Activated naive CD4-positive, alpha-beta T cell treated with anti-CD3 and anti-CD28 coated beads, Interleukin-2, amount 50 U/mL, for 24 hours (primary cell): ENCODE data around the gene FHL2.
"Not testable (repeated sequence)": the region's sequence is repeated elsewhere in the genome, so short reads cannot be mapped to it uniquely, and the experiment has no call there.

Experiments
- H3K27ac Mint-ChIP-seq: one replicate; pipeline ENCODE4 v1.8.0; 2021; ENCODE audit warnings: mild to moderate bottlenecking, mixed read lengths
- H3K27me3 Mint-ChIP-seq: one replicate; pipeline ENCODE4 v1.8.0; 2021; ENCODE audit warnings: mixed read lengths
- H3K36me3 Mint-ChIP-seq: one replicate; pipeline ENCODE4 v1.8.0; 2021; ENCODE audit warnings: mixed read lengths
- H3K4me1 Mint-ChIP-seq: one replicate; pipeline ENCODE4 v1.8.0; 2021; ENCODE audit warnings: mixed read lengths
- H3K4me3 Mint-ChIP-seq: one replicate; pipeline ENCODE4 v1.8.0; 2021; ENCODE audit warnings: mild to moderate bottlenecking, mixed read lengths
- H3K9me3 Mint-ChIP-seq: one replicate; pipeline ENCODE4 v1.8.0; 2021; ENCODE audit warnings: mixed read lengths

The FHL2 gene

DNA sequence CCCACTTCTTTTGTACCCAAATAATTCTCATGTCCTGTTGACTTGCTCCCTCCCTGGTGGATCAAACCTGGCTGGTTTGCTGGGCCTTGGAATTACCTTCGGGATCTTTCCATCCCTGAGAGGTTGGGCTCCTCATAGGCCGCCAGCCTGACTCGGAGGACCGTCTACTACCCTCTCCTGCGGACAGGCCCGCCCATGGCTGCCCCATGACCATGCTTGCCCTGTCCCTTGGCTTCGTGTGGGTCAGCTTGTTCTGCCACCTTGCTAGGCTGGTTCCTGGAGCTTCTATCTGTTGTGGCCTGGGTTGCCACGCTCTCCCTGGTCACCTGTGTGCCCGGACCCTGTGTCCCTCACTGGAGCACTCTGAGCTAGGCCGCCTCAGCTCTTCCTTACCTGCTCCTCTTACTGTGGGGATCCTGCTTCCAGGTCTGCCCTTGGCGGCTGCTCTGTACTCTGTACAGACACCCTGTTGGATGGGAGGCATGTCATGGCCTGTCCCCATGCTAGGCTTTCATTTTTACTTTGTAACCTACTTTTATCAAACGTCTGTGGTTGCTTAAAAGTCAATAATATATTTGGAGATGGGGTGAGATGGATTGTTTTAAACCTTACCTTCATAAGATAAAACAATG, 29.7 kb upstream of the FHL2 start:
- H3K36me3 Mint-ChIP-seq = no peaks in the 10 kb centered on the region
- no peak overlapping the region for H3K4me3 Mint-ChIP-seq
- H3K27me3 Mint-ChIP-seq = no peaks in the 10 kb centered on the region
- H3K4me1 Mint-ChIP-seq = peaks cover 20% of the 10 kb centered on the region
- H3K9me3 Mint-ChIP-seq = no peaks in the 10 kb centered on the region
- H3K27ac Mint-ChIP-seq = no peak overlapping the region

DNA sequence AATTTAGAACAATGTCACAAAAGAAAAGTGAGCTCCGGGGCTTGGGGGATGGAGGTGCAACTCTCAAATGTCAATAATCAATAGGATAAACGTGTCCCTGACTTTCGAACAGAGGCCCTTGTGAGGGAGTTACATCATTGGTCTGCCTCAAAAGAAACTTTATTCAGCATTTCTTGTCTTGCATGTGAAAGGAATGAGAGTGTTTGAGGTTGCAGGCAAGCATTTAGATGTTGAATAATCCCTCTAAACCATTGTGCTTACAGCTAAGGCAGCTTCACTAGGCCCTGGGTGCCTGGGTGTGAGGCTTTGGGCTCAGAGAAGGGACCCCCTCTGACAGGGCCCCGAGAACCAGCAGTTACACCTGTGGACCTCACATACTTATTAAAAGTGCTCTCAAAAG, 28.6 kb upstream of the FHL2 start:
- H3K9me3 Mint-ChIP-seq = no peaks in the 10 kb centered on the region
- no peak overlapping the region for H3K27ac Mint-ChIP-seq
- no peaks in the 10 kb centered on the region for H3K36me3 Mint-ChIP-seq
- peak overlapping the region; percentile 37 for H3K4me3 Mint-ChIP-seq
- no peaks in the 10 kb centered on the region for H3K27me3 Mint-ChIP-seq
- H3K4me1 Mint-ChIP-seq = peaks cover 20% of the 10 kb centered on the region

DNA sequence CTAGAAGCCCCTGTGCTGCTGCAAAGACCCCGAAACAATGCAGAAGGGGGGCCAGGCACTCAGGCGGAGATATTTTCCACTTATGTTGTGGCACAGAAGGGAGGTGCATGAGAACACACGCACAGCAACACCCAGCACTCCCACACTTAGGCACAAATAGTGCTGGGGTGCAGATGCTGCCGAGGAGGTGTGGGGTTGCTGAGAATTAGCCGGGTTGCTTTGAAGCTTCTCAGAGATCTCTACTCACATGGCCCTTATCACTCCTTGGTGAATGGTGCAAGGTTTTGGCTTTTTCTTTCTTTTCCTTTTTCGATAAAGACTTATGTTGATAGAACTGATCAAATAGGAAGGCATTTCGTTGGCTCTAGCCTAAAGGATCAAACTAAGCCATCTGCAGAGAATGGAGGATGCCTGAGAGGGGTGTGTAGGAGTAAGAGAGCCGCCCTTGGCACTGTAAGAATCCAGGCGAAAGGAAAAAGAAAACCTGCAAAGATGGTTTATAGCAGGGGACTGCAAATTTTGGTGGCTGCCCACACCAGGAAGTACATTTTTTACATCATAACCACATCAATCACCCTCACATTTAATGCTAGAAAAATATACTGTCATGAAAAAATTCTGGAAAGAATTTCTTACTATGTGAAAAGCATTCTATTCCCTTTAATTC, 27.9 kb upstream of the FHL2 start:
- H3K4me3 Mint-ChIP-seq = peak overlapping the region; percentile 37
- H3K27ac Mint-ChIP-seq = no peak overlapping the region
- no peaks in the 10 kb centered on the region for H3K36me3 Mint-ChIP-seq
- H3K27me3 Mint-ChIP-seq = no peaks in the 10 kb centered on the region
- no peaks in the 10 kb centered on the region for H3K9me3 Mint-ChIP-seq
- H3K4me1 Mint-ChIP-seq = peaks cover 20% of the 10 kb centered on the region

GRCh38 chr2:105425936-105426625, 27.2 kb upstream of the FHL2 start:
- peaks cover 20% of the 10 kb centered on the region for H3K4me1 Mint-ChIP-seq
- no peaks in the 10 kb centered on the region for H3K27me3 Mint-ChIP-seq
- H3K9me3 Mint-ChIP-seq = no peaks in the 10 kb centered on the region
- H3K36me3 Mint-ChIP-seq = no peaks in the 10 kb centered on the region
- H3K27ac Mint-ChIP-seq = no peak overlapping the region
- peak overlapping the region; percentile 37 for H3K4me3 Mint-ChIP-seq

GRCh38 chr2:105424836-105425235, 26.0 kb upstream of the FHL2 start:
- not testable (repeated sequence) for H3K36me3 Mint-ChIP-seq, H3K9me3 Mint-ChIP-seq, H3K27ac Mint-ChIP-seq, H3K27me3 Mint-ChIP-seq, H3K4me3 Mint-ChIP-seq
- peaks cover 20% of the 10 kb centered on the region for H3K4me1 Mint-ChIP-seq

- Mint-ChIP-seq H3K36me3 (peaks cover 2% of the 10 kb centered on the region), H3K4me3 (no peak overlapping the region), H3K4me1 (peaks cover 20% of the 10 kb centered on the region)
Measured at GRCh38 chr2:105422801-105423200, 23.9 kb upstream of the FHL2 start.

DNA sequence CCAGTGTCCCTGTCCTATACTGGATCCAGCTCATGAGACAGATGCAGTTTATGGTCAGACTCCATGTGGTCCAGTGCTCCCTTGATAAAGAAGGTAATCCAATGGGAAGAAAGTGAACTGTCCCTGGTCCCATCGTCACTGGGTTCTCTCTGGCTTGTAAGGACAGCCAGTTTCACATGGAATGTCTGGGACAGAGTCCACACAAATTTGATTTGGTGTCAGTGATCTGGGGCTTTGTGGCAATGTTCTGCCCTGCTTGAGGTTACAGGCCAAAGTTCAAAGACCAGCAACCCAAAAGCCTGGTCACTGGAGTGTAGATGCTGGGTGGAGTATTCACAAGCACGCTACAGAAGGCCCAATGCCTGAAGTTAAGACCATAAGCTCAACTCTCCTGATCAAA, 22.2 kb upstream of the FHL2 start:
- peaks cover 2% of the 10 kb centered on the region for H3K27me3 Mint-ChIP-seq
- H3K9me3 Mint-ChIP-seq = no peaks in the 10 kb centered on the region
- peaks cover 12% of the 10 kb centered on the region for H3K4me1 Mint-ChIP-seq
- H3K36me3 Mint-ChIP-seq = peaks cover 2% of the 10 kb centered on the region
- H3K4me3 Mint-ChIP-seq = no peak overlapping the region
- H3K27ac Mint-ChIP-seq = no peak overlapping the region

More at GRCh38 chr2:105422801-105423200, 23.9 kb upstream of the FHL2 start:
- Mint-ChIP-seq H3K27me3 (no peaks in the 10 kb centered on the region), H3K27ac (no peak overlapping the region), H3K9me3 (no peaks in the 10 kb centered on the region)

GRCh38 chr2:105418522-105418921, 19.7 kb upstream of the FHL2 start:
- no peaks in the 10 kb centered on the region for H3K9me3 Mint-ChIP-seq
- H3K4me3 Mint-ChIP-seq = no peak overlapping the region
- H3K27me3 Mint-ChIP-seq = peaks cover 4% of the 10 kb centered on the region
- peaks cover 2% of the 10 kb centered on the region for H3K36me3 Mint-ChIP-seq
- H3K27ac Mint-ChIP-seq = no peak overlapping the region
- peaks cover 9% of the 10 kb centered on the region for H3K4me1 Mint-ChIP-seq

GRCh38 chr2:105417857-105418436, 19.1 kb upstream of the FHL2 start:
- Mint-ChIP-seq H3K27me3 (peaks cover 4% of the 10 kb centered on the region), H3K36me3 (peaks cover 2% of the 10 kb centered on the region), H3K4me3 (no peak overlapping the region), H3K9me3 (no peaks in the 10 kb centered on the region), H3K4me1 (peaks cover 9% of the 10 kb centered on the region), H3K27ac (no peak overlapping the region)

- Mint-ChIP-seq H3K27ac (no peak overlapping the region), H3K36me3 (peaks cover 2% of the 10 kb centered on the region), H3K4me3 (no peak overlapping the region), H3K9me3 (no peaks in the 10 kb centered on the region), H3K4me1 (peaks cover 16% of the 10 kb centered on the region), H3K27me3 (peaks cover 4% of the 10 kb centered on the region)
Measured at GRCh38 chr2:105416156-105416555, 17.3 kb upstream of the FHL2 start.

GRCh38 chr2:105415007-105415406, 16.2 kb upstream of the FHL2 start:
- H3K27me3 Mint-ChIP-seq = peaks cover 5% of the 10 kb centered on the region

DNA sequence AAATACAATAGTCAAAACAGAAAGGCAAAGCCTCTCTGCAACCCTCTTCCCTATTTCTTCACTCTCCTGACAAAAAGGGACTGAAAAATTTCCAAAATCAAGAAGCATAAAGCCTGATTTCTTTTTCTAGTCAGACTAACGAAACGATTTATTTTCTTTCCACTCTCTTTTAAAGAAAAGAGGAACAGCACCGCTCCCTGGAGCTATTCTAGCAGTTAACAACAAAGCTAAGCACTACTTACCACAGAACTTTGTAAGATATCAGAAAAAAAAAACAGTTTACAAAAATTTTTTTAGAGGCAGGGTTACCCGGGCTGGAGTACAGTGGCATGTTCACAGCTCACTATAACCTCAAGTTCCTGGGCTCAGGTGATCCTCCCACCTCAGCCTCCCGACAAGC, 14.4 kb upstream of the FHL2 start:
- H3K27me3 Mint-ChIP-seq = peaks cover 5% of the 10 kb centered on the region
- no peak overlapping the region for H3K4me3 Mint-ChIP-seq
- H3K4me1 Mint-ChIP-seq = peaks cover 16% of the 10 kb centered on the region
- no peaks in the 10 kb centered on the region for H3K9me3 Mint-ChIP-seq
- H3K27ac Mint-ChIP-seq = no peak overlapping the region
- H3K36me3 Mint-ChIP-seq = no peaks in the 10 kb centered on the region

More at GRCh38 chr2:105415007-105415406, 16.2 kb upstream of the FHL2 start:
- H3K9me3 Mint-ChIP-seq = no peaks in the 10 kb centered on the region
- H3K36me3 Mint-ChIP-seq = no peaks in the 10 kb centered on the region
- H3K4me1 Mint-ChIP-seq = peaks cover 16% of the 10 kb centered on the region
- no peak overlapping the region for H3K27ac Mint-ChIP-seq
- H3K4me3 Mint-ChIP-seq = no peak overlapping the region

GRCh38 chr2:105412584-105412983, 13.7 kb upstream of the FHL2 start:
- Mint-ChIP-seq H3K4me1 (peaks cover 16% of the 10 kb centered on the region), H3K27me3 (peaks cover 5% of the 10 kb centered on the region), H3K9me3 (no peaks in the 10 kb centered on the region), H3K4me3 (no peak overlapping the region), H3K27ac (no peak overlapping the region), H3K36me3 (no peaks in the 10 kb centered on the region)

DNA sequence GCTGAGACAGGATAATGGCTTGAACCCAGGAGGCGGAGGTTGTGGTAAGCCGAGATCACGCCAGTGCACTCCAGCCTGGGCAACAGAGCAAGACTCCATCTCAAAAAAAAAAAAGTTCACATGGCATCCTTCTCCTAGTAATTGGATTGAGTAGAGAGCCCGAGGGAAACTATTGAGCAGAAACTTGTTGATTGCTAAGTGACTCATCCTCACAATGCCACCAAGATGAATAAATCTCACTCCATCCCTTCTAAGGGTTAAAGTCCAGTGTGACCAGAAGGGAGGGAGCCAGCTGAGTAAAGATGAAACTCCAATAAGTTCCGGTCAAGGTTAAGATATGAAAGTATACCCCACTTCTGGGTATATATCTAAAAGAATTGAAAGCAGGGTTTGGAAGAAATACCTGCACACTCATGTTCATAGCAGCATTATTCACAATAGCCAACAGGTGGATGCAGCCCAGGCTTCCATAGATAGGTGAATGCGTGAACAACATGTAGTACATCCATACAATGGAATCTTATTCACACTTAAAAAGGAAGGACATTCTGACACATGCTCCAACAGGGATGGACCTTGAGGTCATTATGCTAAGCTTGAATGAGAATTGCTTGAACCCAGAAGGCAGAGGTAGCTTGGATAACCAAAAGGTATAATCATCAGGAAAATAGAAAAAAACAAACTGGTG, 13.0 kb upstream of the FHL2 start:
- H3K4me1 Mint-ChIP-seq = peaks cover 14% of the 10 kb centered on the region
- no peak overlapping the region for H3K27ac Mint-ChIP-seq
- H3K36me3 Mint-ChIP-seq = no peaks in the 10 kb centered on the region
- no peak overlapping the region for H3K4me3 Mint-ChIP-seq
- H3K27me3 Mint-ChIP-seq = peaks cover 5% of the 10 kb centered on the region
- H3K9me3 Mint-ChIP-seq = no peaks in the 10 kb centered on the region

DNA sequence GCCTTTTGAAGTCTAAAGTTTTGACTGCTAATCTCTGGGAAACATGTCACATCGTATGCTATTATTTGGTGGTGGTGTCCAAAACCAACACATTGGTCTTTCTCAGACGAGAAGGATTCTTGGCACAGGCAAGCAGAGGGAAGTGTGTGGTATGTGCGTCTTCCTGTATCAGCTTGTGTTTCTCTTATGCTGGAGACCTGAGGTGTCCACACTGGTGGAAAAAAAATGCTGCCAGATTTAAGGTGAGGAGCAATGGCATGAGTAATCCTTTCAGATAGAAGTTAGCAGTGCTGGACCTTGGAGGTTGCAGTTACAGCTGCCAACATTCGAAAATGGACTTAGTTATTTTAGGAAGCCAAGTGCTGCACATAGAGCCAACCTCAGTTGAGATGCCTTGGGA, 11.7 kb upstream of the FHL2 start:
- no peak overlapping the region for H3K27ac Mint-ChIP-seq
- peaks cover 2% of the 10 kb centered on the region for H3K27me3 Mint-ChIP-seq
- no peak overlapping the region for H3K4me3 Mint-ChIP-seq
- no peaks in the 10 kb centered on the region for H3K36me3 Mint-ChIP-seq
- no peaks in the 10 kb centered on the region for H3K9me3 Mint-ChIP-seq
- H3K4me1 Mint-ChIP-seq = peaks cover 7% of the 10 kb centered on the region
